A549 (cell line): ENCODE measurements around the gene CETN1. TPM values are rescaled to one million over a fixed set of nuclear protein-coding genes. Genes with fewer than 3 reads are reported as not detected.

Experiments used
- ATAC-seq, 2 experiments: fragments of 200-7000 bp in 1 of 2; fragments of >200 bp in 1 of 2; cut with Nextera tagmentation in 1 of 2; cut with Tn5 transposase in 1 of 2; 3 replicates each; pipeline versions ENCODE4 v1.8.0 to v1.9.1; 2018 to 2020; ENCODE audit warnings: mild to moderate bottlenecking in 1 of 2, moderate library complexity in 1 of 2
- CTCF ChIA-PET: fragments of 300-600 bp; sonication (Branson Sonifier 250); formaldehyde crosslinking; extraction: SDS; loops from one replicate; lab custom pipeline; 2021; ENCODE audit warnings: antibody characterized with exemption, inconsistent platforms; lab: Yijun Ruan, JAX
- POLR2A ChIA-PET: fragments of 350-600 bp; formaldehyde crosslinking; extraction: SDS; loops from one replicate; lab custom pipeline; 2021; ENCODE audit warnings: antibody characterized with exemption, inconsistent platforms; lab: Yijun Ruan, JAX
- DNase-seq, 2 experiments: peaks; one replicate each; pipeline versions ENCODE4 v3.0.0 to v3.0.0-alpha.2; 2011 to 2016; ENCODE audit warnings: low read depth in 1 of 2, low spot score in 1 of 2
- FAIRE-seq: peaks from 2 replicates; lab custom pipeline; 2011; peaks lifted over from hg19 to GRCh38; lab: Jason Lieb, UNC
- H3K27ac ChIP-seq, 2 experiments: fragments of >200 bp; sonication (Bioruptor Twin); formaldehyde crosslinking; 3 replicates each; pipeline ENCODE4 v1.5.1; 2016 to 2017
- H3K4me1 ChIP-seq: fragments of >200 bp; sonication (Bioruptor Twin); formaldehyde crosslinking; 3 replicates; pipeline ENCODE4 v1.6.1; 2016
- H3K4me2 ChIP-seq: fragments of >200 bp; sonication (Bioruptor Twin); formaldehyde crosslinking; 3 replicates; pipeline ENCODE4 v1.6.1; 2016
- H3K4me3 ChIP-seq: fragments of >200 bp; sonication (Bioruptor Twin); formaldehyde crosslinking; 3 replicates; pipeline ENCODE4 v1.5.1; 2016
- H3K9me3 ChIP-seq: fragments of >200 bp; sonication (Bioruptor Twin); formaldehyde crosslinking; 3 replicates; pipeline ENCODE4 v1.6.1; 2016
- CEBPB ChIP-seq, 2 experiments: fragments of >200 bp in 1 of 2; sonication (Bioruptor Twin) in 1 of 2; formaldehyde crosslinking in 1 of 2; IDR thresholded peaks; 2 replicates each; pipeline ENCODE4 v1.6.1; 2012 to 2016
- CHD2 ChIP-seq: fragments of 150-350 bp; IDR thresholded peaks from 2 replicates; pipeline ENCODE4 v1.6.1; 2014; ENCODE audit warnings: low read length; ENCODE audit not compliant: partially characterized antibody
- EHF ChIP-seq: fragments of 250-450 bp; sonication (Bioruptor Pico); IDR thresholded peaks from 2 replicates; pipeline ENCODE4 v1.5.0; 2020; ENCODE audit warnings: mild to moderate bottlenecking
- ESRRA ChIP-seq: fragments of 150-350 bp; IDR thresholded peaks from 2 replicates; pipeline ENCODE4 v1.6.1; 2014; ENCODE audit warnings: mild to moderate bottlenecking, low read length, borderline replicate concordance
- FOSL2 ChIP-seq, 2 experiments: fragments of 450-650 bp in 1 of 2; fragments of >200 bp in 1 of 2; sonication (Bioruptor Twin) in 1 of 2; formaldehyde crosslinking; IDR thresholded peaks; 2 replicates each; pipeline versions ENCODE4 v1.5.0 to v1.6.1; 2016 to 2020; ENCODE audit warnings: mild to moderate bottlenecking in 1 of 2, moderate library complexity in 1 of 2
- FOXS1 ChIP-seq: fragments of 250-450 bp; sonication (Bioruptor Pico); IDR thresholded peaks from 2 replicates; pipeline ENCODE4 v1.5.0; 2020; ENCODE audit warnings: mild to moderate bottlenecking, moderate library complexity
- GATA3 ChIP-seq: IDR thresholded peaks from 2 replicates; pipeline ENCODE4 v1.6.1; 2012; ENCODE audit warnings: borderline replicate concordance
- HEYL ChIP-seq: fragments of 250-450 bp; sonication (Bioruptor Pico); IDR thresholded peaks from 2 replicates; pipeline ENCODE4 v1.8.0; 2021; ENCODE audit warnings: mild to moderate bottlenecking, moderate library complexity
- HOXB13 ChIP-seq: fragments of 250-450 bp; sonication (Bioruptor Pico); IDR thresholded peaks from 2 replicates; pipeline ENCODE4 v1.5.0; 2020; ENCODE audit warnings: low read depth, mild to moderate bottlenecking, moderate library complexity
- JUNB ChIP-seq: fragments of >200 bp; sonication (Bioruptor Twin); formaldehyde crosslinking; IDR thresholded peaks from 2 replicates; pipeline ENCODE4 v1.6.1; 2016
- MAZ ChIP-seq: fragments of 150-350 bp; IDR thresholded peaks from 2 replicates; pipeline ENCODE4 v1.6.1; 2014; ENCODE audit warnings: antibody characterized with exemption, low read depth, low read length, borderline replicate concordance
- MYC ChIP-seq: IDR thresholded peaks from 2 replicates; pipeline ENCODE4 v1.6.1; 2012; ENCODE audit warnings: mild to moderate bottlenecking, inconsistent platforms, low read length, improper control_type of control experiment, borderline replicate concordance
- NFE2L2 ChIP-seq: fragments of 150-350 bp; conservative IDR thresholded peaks from 2 replicates; pipeline ENCODE4 v1.6.1; 2014; ENCODE audit warnings: low read length
- NR3C1 ChIP-seq: fragments of >200 bp; sonication (Bioruptor Twin); formaldehyde crosslinking; IDR thresholded peaks from 3 replicates; pipeline ENCODE4 v1.6.1; 2017
- PHF8 ChIP-seq: fragments of 200-600 bp; sonication (generic); IDR thresholded peaks from 2 replicates; pipeline ENCODE4 v1.6.1; 2016; ENCODE audit warnings: low read depth, mild to moderate bottlenecking, antibody characterized with exemption, moderate library complexity, borderline replicate concordance
- POLR2AphosphoS2 ChIP-seq: conservative IDR thresholded peaks from 2 replicates; pipeline ENCODE4 v1.6.1; 2012; ENCODE audit warnings: low read length, improper control_type of control experiment, inconsistent platforms
- RARB ChIP-seq: fragments of 250-450 bp; sonication (Bioruptor Pico); IDR thresholded peaks from 2 replicates; pipeline ENCODE4 v1.8.0; 2021; ENCODE audit warnings: mild to moderate bottlenecking, moderate library complexity
- RFX5 ChIP-seq: fragments of 450-650 bp; IDR thresholded peaks from 2 replicates; pipeline ENCODE4 v1.7.1; 2014; ENCODE audit warnings: antibody characterized with exemption, mild to moderate bottlenecking, moderate library complexity
- TFCP2L1 ChIP-seq: fragments of 250-450 bp; sonication (Bioruptor Pico); IDR thresholded peaks from 2 replicates; pipeline ENCODE4 v1.5.0; 2021; ENCODE audit warnings: mild to moderate bottlenecking
- TP53 ChIP-seq: fragments of 250-450 bp; sonication (Bioruptor Pico); IDR thresholded peaks from 2 replicates; pipeline ENCODE4 v1.5.0; 2021; ENCODE audit warnings: mild to moderate bottlenecking, moderate library complexity
- ZC3H11A ChIP-seq: fragments of 450-650 bp; IDR thresholded peaks from 2 replicates; pipeline ENCODE4 v1.6.1; 2014; ENCODE audit warnings: antibody characterized with exemption, mild to moderate bottlenecking
- WGBS: methylation state at CpG from one replicate; pipeline ENCODE4 v1.1.6; 2017; ENCODE audit errors: missing lambda C conversion rate; 5-methylcytosine and 5-hydroxymethylcytosine counted together
- polyA plus RNA-seq, 4 experiments: library from polyadenylated mRNA; depleted of rRNA in 3 of 4; stranded (reverse); fragments of >200 nt; fragmentation: RNase III in 1 of 4; extraction: RNeasy Plus Mini Kit Qiagen cat#74134 plus additional on column Dnase treatment in 1 of 4; gene quantifications; 2 replicates in 3 of 4; 3 replicates in 1 of 4; pipeline ENCODE4 v1.2.3, GENCODE V29; 2011 to 2017
- TF ChIP-seq, protein P1 (sequence below): fragments of 450-650 bp; IDR thresholded peaks from 2 replicates; pipeline ENCODE4 v1.6.1; 2014; ENCODE audit warnings: antibody characterized with exemption
- TF ChIP-seq, protein P2 (sequence below): fragments of >200 bp; sonication (Bioruptor Twin); formaldehyde crosslinking; IDR thresholded peaks from 3 replicates; pipeline ENCODE4 v1.6.1; 2016
- TF ChIP-seq, protein P3 (sequence below): fragments of 200-600 bp; sonication (generic); IDR thresholded peaks from 2 replicates; pipeline ENCODE4 v1.6.1; 2016; ENCODE audit warnings: antibody characterized with exemption, mild to moderate bottlenecking, moderate library complexity
- TF ChIP-seq, protein P4 (sequence below): IDR thresholded peaks from 2 replicates; pipeline ENCODE4 v1.6.1; 2012

CETN1 gene
- polyA plus RNA-seq, 2 of the 4 experiments (the other 2 are of a cell fraction) = not detected

DNA sequence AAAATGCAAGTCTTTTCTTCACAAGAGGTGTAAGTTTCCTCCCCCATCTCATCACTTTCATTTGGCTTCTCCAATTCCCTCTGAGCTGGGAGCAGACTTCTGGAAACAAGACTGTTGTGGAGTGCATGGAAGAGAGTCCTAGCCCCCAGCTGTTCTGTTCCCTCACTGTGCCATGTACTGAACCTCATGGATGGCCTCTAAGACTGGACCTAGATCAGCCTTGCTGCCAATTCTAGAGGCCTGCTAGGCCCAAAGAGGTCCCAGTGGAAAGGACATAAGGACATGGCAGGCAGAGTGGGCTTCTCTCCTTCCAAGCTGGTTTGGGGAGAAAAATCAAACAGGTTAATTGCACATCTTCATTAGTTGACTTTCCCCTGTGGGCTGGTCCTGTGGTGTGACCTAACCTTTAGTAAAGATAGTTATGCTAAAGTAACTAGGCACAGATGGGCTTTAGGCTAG lies 7.3 kb upstream of the CETN1 start:
- no peak overlapping the region for H3K27ac ChIP-seq
- CTCF ChIA-PET = no interaction called here
- ATAC-seq (no peak), DNase-seq (no peak)
- TF ChIP-seq TP53 (CRISPR knock-in tag) (no peak), RARB (CRISPR knock-in tag) (no peak), ZC3H11A (no peak), EHF (no peak)
- TF ChIP-seq, protein P1, sequence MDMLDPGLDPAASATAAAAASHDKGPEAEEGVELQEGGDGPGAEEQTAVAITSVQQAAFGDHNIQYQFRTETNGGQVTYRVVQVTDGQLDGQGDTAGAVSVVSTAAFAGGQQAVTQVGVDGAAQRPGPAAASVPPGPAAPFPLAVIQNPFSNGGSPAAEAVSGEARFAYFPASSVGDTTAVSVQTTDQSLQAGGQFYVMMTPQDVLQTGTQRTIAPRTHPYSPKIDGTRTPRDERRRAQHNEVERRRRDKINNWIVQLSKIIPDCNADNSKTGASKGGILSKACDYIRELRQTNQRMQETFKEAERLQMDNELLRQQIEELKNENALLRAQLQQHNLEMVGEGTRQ = no peak
- TF ChIP-seq, all 56 proteins: peak for 0
- Histone ChIP-seq H3K4me3 (no peak overlapping the region), H3K4me1 (no peaks in the 10 kb centered on the region), H3K9me3 (no peaks in the 10 kb centered on the region), H3K4me2 (no peak overlapping the region)
- no peak for FAIRE-seq
- POLR2A ChIA-PET = no interaction called here

DNA sequence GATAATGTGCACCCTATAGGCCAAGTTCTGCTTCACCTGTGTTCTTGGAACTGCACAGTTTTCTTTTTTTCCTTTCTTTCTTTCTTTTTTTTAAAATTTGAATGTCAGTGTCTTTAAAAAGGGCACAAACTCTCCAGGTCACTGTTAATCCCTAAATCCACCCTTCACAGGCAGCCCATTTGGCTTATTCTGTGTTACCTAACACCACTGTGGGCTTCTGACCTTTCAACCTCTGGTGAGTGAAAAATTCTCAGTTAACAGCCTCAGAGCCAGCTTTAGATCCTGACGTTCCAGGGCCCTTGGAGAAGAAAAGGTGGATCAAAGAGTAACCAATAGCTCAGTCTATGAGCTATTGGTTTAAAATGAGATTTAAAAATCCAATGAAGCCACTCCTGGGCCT lies 6.8 kb upstream of the CETN1 start:
- no peak for FAIRE-seq

DNA sequence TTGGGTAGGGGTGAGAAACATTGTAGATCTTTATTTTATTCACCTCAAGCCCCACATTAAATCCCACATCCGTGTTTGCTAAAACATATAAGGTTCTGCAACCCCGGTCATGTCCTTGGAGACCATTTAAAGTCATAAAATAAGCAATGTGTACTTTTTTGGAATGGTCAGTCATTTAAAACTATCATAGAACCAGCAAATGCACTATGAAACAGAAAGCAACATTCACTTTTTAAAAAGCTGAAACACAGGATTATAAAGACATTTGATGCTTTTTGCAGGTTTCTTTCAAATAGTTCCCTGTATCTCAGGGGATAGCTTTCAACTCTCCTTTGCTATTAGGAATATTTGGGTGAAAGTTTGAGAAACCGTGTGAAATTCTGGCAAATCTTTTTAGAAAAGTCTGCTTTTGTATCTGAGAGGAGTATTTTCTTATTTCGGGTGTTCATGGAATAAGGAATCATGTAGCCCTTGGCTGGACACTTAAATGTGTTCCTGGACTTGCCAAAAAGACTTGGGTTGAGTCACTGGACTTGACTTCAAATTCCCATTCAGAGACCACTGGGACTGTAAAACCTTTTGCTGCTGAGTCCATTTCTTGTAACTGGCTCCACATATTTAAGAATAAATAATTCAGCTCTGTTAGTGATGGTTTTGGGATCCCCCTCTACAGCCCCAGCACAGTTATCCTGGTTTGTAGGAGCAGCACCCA lies 5.9 kb upstream of the CETN1 start:
- Histone ChIP-seq H3K4me2 (no peak overlapping the region), H3K4me1 (no peaks in the 10 kb centered on the region)
- DNase-seq (no peak), FAIRE-seq (no peak)
- ChIA-PET POLR2A (no interaction called here), CTCF (interaction anchor here (1.0 kb wide), 1 partner anchor 12 kb away, joined by 3 read pairs; no protein-coding TSS in a partner anchor)
- TF ChIP-seq ESRRA (no peak), FOSL2 (IDR thresholded peaks at IDR 0.05) (no peak), FOSL2 (CRISPR knock-in tag; IDR thresholded peaks at IDR 0.05) (no peak), NR3C1 (no peak), FOXS1 (CRISPR knock-in tag) (no peak), TFCP2L1 (CRISPR knock-in tag) (no peak), HOXB13 (CRISPR knock-in tag) (no peak), GATA3 (no peak), ZC3H11A (no peak), JUNB (no peak)
- TF ChIP-seq, protein P2, sequence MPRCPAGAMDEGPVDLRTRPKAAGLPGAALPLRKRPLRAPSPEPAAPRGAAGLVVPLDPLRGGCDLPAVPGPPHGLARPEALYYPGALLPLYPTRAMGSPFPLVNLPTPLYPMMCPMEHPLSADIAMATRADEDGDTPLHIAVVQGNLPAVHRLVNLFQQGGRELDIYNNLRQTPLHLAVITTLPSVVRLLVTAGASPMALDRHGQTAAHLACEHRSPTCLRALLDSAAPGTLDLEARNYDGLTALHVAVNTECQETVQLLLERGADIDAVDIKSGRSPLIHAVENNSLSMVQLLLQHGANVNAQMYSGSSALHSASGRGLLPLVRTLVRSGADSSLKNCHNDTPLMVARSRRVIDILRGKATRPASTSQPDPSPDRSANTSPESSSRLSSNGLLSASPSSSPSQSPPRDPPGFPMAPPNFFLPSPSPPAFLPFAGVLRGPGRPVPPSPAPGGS = no peak
- TF ChIP-seq, protein P1 = no peak
- TF ChIP-seq, protein P3, sequence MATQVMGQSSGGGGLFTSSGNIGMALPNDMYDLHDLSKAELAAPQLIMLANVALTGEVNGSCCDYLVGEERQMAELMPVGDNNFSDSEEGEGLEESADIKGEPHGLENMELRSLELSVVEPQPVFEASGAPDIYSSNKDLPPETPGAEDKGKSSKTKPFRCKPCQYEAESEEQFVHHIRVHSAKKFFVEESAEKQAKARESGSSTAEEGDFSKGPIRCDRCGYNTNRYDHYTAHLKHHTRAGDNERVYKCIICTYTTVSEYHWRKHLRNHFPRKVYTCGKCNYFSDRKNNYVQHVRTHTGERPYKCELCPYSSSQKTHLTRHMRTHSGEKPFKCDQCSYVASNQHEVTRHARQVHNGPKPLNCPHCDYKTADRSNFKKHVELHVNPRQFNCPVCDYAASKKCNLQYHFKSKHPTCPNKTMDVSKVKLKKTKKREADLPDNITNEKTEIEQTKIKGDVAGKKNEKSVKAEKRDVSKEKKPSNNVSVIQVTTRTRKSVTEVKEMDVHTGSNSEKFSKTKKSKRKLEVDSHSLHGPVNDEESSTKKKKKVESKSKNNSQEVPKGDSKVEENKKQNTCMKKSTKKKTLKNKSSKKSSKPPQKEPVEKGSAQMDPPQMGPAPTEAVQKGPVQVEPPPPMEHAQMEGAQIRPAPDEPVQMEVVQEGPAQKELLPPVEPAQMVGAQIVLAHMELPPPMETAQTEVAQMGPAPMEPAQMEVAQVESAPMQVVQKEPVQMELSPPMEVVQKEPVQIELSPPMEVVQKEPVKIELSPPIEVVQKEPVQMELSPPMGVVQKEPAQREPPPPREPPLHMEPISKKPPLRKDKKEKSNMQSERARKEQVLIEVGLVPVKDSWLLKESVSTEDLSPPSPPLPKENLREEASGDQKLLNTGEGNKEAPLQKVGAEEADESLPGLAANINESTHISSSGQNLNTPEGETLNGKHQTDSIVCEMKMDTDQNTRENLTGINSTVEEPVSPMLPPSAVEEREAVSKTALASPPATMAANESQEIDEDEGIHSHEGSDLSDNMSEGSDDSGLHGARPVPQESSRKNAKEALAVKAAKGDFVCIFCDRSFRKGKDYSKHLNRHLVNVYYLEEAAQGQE = no peak
- TF ChIP-seq, all 56 proteins: peak for 0
- WGBS = 17% methylated on average over 4 of the region's 4 CpGs
- no peak overlapping the region for H3K4me3 ChIP-seq
- H3K27ac ChIP-seq = no peak overlapping the region
- ATAC-seq = no peak
- no peaks in the 10 kb centered on the region for H3K9me3 ChIP-seq

More for the DNA sequence above, 6.8 kb upstream of the CETN1 start:
- 10% methylated on average over 1 of the region's 1 CpG for WGBS
- H3K4me3 ChIP-seq = no peak overlapping the region
- H3K27ac ChIP-seq = no peak overlapping the region
- no peaks in the 10 kb centered on the region for H3K4me1 ChIP-seq
- TF ChIP-seq CHD2 (no peak), MAZ (no peak), MYC (no peak), HEYL (no peak), CEBPB (IDR thresholded peaks at IDR 0.05) (no peak), NFE2L2 (no peak), EHF (no peak), TFCP2L1 (CRISPR knock-in tag) (no peak), RFX5 (no peak), POLR2AphosphoS2 (no peak), PHF8 (no peak), FOXS1 (CRISPR knock-in tag) (no peak), RARB (CRISPR knock-in tag) (no peak)
- TF ChIP-seq, protein P4, sequence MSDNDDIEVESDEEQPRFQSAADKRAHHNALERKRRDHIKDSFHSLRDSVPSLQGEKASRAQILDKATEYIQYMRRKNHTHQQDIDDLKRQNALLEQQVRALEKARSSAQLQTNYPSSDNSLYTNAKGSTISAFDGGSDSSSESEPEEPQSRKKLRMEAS = no peak
- TF ChIP-seq, protein P1 = no peak
- TF ChIP-seq, protein P2 = no peak
- ChIA-PET CTCF (no interaction called here), POLR2A (no interaction called here)
- H3K9me3 ChIP-seq = no peaks in the 10 kb centered on the region
- ATAC-seq = no peak
- H3K4me2 ChIP-seq = no peak overlapping the region
- DNase-seq = no peak
